Activated CD8-positive, alpha-beta memory T cell treated with anti-CD3 and anti-CD28 coated beads for 36 hours (primary cell): Measurements from ENCODE around the gene ZNRD2. TPM values are rescaled to one million over a fixed set of nuclear protein-coding genes. Genes with fewer than 3 reads are reported as not detected.

Experiments used
- CTCF ChIA-PET: fragments of 350-600 bp; sonication (Branson Sonifier 250); formaldehyde crosslinking; loops from one replicate; lab custom pipeline; 2021; ENCODE audit warnings: antibody characterized with exemption; lab: Charles Lee
- POLR2A ChIA-PET: fragments of 350-600 bp; sonication (Branson Sonifier 250); formaldehyde crosslinking; loops from one replicate; lab custom pipeline; 2021; ENCODE audit warnings: antibody characterized with exemption; lab: Charles Lee
- total RNA-seq, 2 experiments: library from RNA; stranded (reverse); gene quantifications; one replicate each; pipeline ENCODE4 v1.2.3, GENCODE V29; 2021

The ZNRD2 gene
- total RNA-seq, 2 experiments from 2014 or later, result 76.7 to 78.2 TPM

GRCh38 chr11:65598258-65598699 lies 28.0 kb downstream of the ZNRD2 start:
- CTCF ChIA-PET, result interaction anchor here (0.6 to 1.3 kb wide), 2 partner anchors 10 to 133 kb away, joined by 3 to 4 read pairs; no protein-coding TSS in a partner anchor

GRCh38 chr11:65599216-65599954 lies 29.1 kb downstream of the ZNRD2 start:
- CTCF ChIA-PET, result interaction anchor here (2.2 kb wide), 1 partner anchor 58 kb away, joined by 8 read pairs; no protein-coding TSS in a partner anchor
- POLR2A ChIA-PET, result no interaction called here

More at GRCh38 chr11:65598258-65598699, 28.0 kb downstream of the ZNRD2 start:
- POLR2A ChIA-PET, result no interaction called here

- ChIA-PET CTCF (interaction anchor here (2.2 kb wide), 1 partner anchor 59 kb away, joined by 8 read pairs; no protein-coding TSS in a partner anchor), POLR2A (no interaction called here)
Observed at GRCh38 chr11:65599955-65600246, 29.6 kb downstream of the ZNRD2 start.

GRCh38 chr11:65604258-65604657 lies 34.0 kb downstream of the ZNRD2 start:
- ChIA-PET CTCF (interaction anchor here (1.3 kb wide), 1 partner anchor 11 kb away, joined by 7 read pairs; no protein-coding TSS in a partner anchor), POLR2A (interaction anchor here (0.6 to 1.5 kb wide), 2 partner anchors 9 to 12 kb away, joined by 3 to 6 read pairs; partner anchors contain the start of gene KCNK7)

GRCh38 chr11:65606876-65607613 lies 36.8 kb downstream of the ZNRD2 start:
- ChIA-PET CTCF (interaction anchor here (0.6 to 1.0 kb wide), 3 partner anchors 30 to 83 kb away, joined by 3 read pairs; no protein-coding TSS in a partner anchor), POLR2A (no interaction called here)

GRCh38 chr11:65607614-65608426 lies 37.5 kb downstream of the ZNRD2 start:
- ChIA-PET POLR2A (no interaction called here), CTCF (interaction anchor here (1.0 kb wide), 1 partner anchor 82 kb away, joined by 3 read pairs; no protein-coding TSS in a partner anchor)

GRCh38 chr11:65609229-65609628 lies 39.0 kb downstream of the ZNRD2 start:
- POLR2A ChIA-PET, result no interaction called here
- CTCF ChIA-PET, result interaction anchor here (1.1 to 1.9 kb wide), 2 partner anchors 16 to 21 kb away, joined by 4 to 7 read pairs; no protein-coding TSS in a partner anchor

- CTCF ChIA-PET, result interaction anchor here (0.6 to 1.9 kb wide), 3 partner anchors 16 to 276 kb away, joined by 3 to 7 read pairs (median 4); no protein-coding TSS in a partner anchor
Observed at GRCh38 chr11:65609665-65610064, 39.4 kb downstream of the ZNRD2 start.

GRCh38 chr11:65610404-65610803 lies 40.1 kb downstream of the ZNRD2 start:
- POLR2A ChIA-PET, result no interaction called here

More at GRCh38 chr11:65609665-65610064, 39.4 kb downstream of the ZNRD2 start:
- POLR2A ChIA-PET, result no interaction called here

GRCh38 chr11:65611028-65611757 lies 40.9 kb downstream of the ZNRD2 start:
- ChIA-PET POLR2A (no interaction called here), CTCF (interaction anchor here (1.5 kb wide), 1 partner anchor 22 kb away, joined by 4 read pairs; no protein-coding TSS in a partner anchor)

More at GRCh38 chr11:65610404-65610803, 40.1 kb downstream of the ZNRD2 start:
- CTCF ChIA-PET, result interaction anchor here (0.6 to 1.5 kb wide), 2 partner anchors 21 to 275 kb away, joined by 3 to 4 read pairs; no protein-coding TSS in a partner anchor

- CTCF ChIA-PET, result interaction anchor here (0.8 to 1.7 kb wide), 3 partner anchors 22 to 41 kb away, joined by 3 to 9 read pairs (median 3); partner anchors contain the start of gene ZNRD2
- POLR2A ChIA-PET, result interaction anchor here (0.5 to 1.1 kb wide), 2 partner anchors 42 to 189 kb away, joined by 3 read pairs; partner anchors contain the start of genes NEAT1 and ZNRD2
Observed at GRCh38 chr11:65611758-65612603, 41.7 kb downstream of the ZNRD2 start.

GRCh38 chr11:65612691-65613090 lies 42.4 kb downstream of the ZNRD2 start:
- ChIA-PET CTCF (interaction anchor here (0.8 to 3.3 kb wide), 9 partner anchors 19 to 247 kb away, joined by 3 to 14 read pairs (median 3); partner anchors contain the start of genes EHBP1L1, MUS81, SIPA1 and ZNRD2), POLR2A (interaction anchor here (0.5 to 1.4 kb wide), 5 partner anchors 25 to 190 kb away, joined by 3 read pairs; partner anchors contain the start of genes NEAT1 and ZNRD2)

- CTCF ChIA-PET, result interaction anchor here (0.8 to 3.3 kb wide), 10 partner anchors 19 to 247 kb away, joined by 3 to 14 read pairs (median 4); partner anchors contain the start of genes EHBP1L1, MUS81, SIPA1 and ZNRD2
- POLR2A ChIA-PET, result interaction anchor here (0.8 to 1.4 kb wide), 5 partner anchors 23 to 43 kb away, joined by 3 to 5 read pairs (median 3); partner anchors contain the start of gene ZNRD2
Observed at GRCh38 chr11:65613091-65613928, 43.0 kb downstream of the ZNRD2 start.

- CTCF ChIA-PET, result interaction anchor here (0.8 to 3.3 kb wide), 14 partner anchors 10 to 164 kb away, joined by 3 to 14 read pairs (median 4); partner anchors contain the start of genes EHBP1L1, FAM89B, SIPA1 and ZNRD2
- POLR2A ChIA-PET, result interaction anchor here (0.5 to 1.7 kb wide), 16 partner anchors 23 to 1350 kb away, joined by 3 to 13 read pairs (median 3); partner anchors contain the start of genes CCDC85B, EHBP1L1, MALAT1 and NEAT1
Observed at GRCh38 chr11:65615229-65615949, 45.1 kb downstream of the ZNRD2 start, which contains the start of gene PCNX3. Gene PCNX3 (plus strand): TSS chr11:65615776. CDS start chr11:65616312, 536 bp downstream.
